ENCODE measurements around the gene MZF1.

The MZF1 gene

DNA sequence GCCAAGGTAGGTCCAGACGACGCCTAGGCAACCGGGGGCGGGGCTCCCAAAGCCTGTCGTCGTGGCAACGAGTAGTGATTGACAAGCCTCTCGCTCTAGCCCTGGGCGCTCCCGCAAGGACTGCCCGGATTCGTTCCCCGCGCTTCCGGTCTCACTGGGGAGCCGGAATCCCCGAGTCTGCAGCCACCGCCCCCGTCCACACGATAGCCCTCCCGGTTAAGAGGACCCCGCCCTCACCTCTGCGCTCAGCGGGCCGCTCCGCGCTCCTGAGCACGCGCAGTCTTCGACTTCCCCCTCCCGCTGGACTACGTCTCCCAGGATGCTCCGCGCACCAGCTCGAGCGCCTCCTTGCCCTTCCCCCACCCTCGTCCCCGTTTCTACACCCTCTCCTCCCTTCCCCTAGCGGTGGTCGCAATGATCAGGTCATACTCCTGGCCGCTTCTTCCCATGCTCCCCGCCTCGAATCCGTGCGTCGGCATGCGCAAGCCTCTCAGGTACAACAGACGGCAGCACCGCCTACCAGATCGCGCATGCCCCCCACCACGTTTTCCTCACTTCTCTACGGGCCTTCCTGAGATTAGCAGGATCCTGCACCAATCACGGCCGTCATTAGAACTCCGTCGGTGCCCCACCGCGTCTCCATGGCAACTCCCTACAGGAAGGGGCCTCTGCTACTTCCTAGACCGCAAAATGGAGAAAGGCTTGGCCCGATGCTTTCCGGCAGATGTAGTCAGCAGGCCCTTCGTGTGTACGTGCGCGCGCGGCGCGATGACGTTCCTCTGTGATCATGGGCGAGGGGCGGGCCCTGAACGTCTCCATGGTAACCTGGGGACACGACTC is at the start of gene MZF1 (continued):
- TF ChIP-seq ZNF174 (tag by site-specific recombination; IDR thresholded peaks at IDR 0.05) (no peak), ZNF610 (tag by site-specific recombination; IDR thresholded peaks at IDR 0.05; ENCODE audit: borderline replicate concordance) (peak; percentile 88; the same call in 1 of the 2 replicates), ZNF792 (tag by site-specific recombination; IDR thresholded peaks at IDR 0.05) (peak; percentile 84; the same call in 1 of the 2 replicates), ZBTB8A (tag by site-specific recombination; IDR thresholded peaks at IDR 0.05) (0 out of 2 replicates have a peak, but pooled peaks have one; percentile 10), BCL11B (tag by site-specific recombination; IDR thresholded peaks at IDR 0.05; ENCODE audit: low read depth) (no peak), TRIM28 (IDR thresholded peaks at IDR 0.05; ENCODE audit: borderline replicate concordance, low read length) (peak; percentile 37; the same call in 1 of the 2 replicates), ZNF37A (tag by site-specific recombination; IDR thresholded peaks at IDR 0.05) (no peak), ZFP37 (tag by site-specific recombination; IDR thresholded peaks at IDR 0.05) (peak; percentile 57; the same call in 1 of the 2 replicates), ZEB2 (tag by site-specific recombination; IDR thresholded peaks at IDR 0.05) (peak; percentile 90), ZFP41 (tag by site-specific recombination; IDR thresholded peaks at IDR 0.05; ENCODE audit: borderline replicate concordance) (no peak), YY2 (tag by site-specific recombination; IDR thresholded peaks at IDR 0.05) (peak; percentile 67; the same call in 1 of the 2 replicates), ZNF747 (tag by site-specific recombination; IDR thresholded peaks at IDR 0.05) (no peak), ZNF354C (tag by site-specific recombination; IDR thresholded peaks at IDR 0.05; ENCODE audit: borderline replicate concordance, low read depth) (no peak), HOXA7 (CRISPR knock-in tag; IDR thresholded peaks at IDR 0.05; ENCODE audit: borderline replicate concordance) (no peak), ZNF596 (tag by site-specific recombination; IDR thresholded peaks at IDR 0.05) (peak; percentile 75), SCRT2 (tag by site-specific recombination; IDR thresholded peaks at IDR 0.05) (no peak), SP2 (tag by site-specific recombination; IDR thresholded peaks at IDR 0.05) (peak; percentile 83), ZSCAN30 (tag by site-specific recombination; IDR thresholded peaks at IDR 0.05) (no peak), ZNF175 (tag by site-specific recombination; IDR thresholded peaks at IDR 0.05) (no peak), ZNF433 (tag by site-specific recombination; IDR thresholded peaks at IDR 0.05; ENCODE audit: low read depth) (no peak), ZNF561 (tag by site-specific recombination; IDR thresholded peaks at IDR 0.05; ENCODE audit: borderline replicate concordance) (no peak), ZNF514 (tag by site-specific recombination; IDR thresholded peaks at IDR 0.05) (no peak), ZNF473 (tag by site-specific recombination; IDR thresholded peaks at IDR 0.05) (no peak), ZNF112 (tag by site-specific recombination; IDR thresholded peaks at IDR 0.05) (no peak), ZNF830 (tag by site-specific recombination; IDR thresholded peaks at IDR 0.05; ENCODE audit: low read depth) (no peak)
- TF ChIP-seq, protein P1, sequence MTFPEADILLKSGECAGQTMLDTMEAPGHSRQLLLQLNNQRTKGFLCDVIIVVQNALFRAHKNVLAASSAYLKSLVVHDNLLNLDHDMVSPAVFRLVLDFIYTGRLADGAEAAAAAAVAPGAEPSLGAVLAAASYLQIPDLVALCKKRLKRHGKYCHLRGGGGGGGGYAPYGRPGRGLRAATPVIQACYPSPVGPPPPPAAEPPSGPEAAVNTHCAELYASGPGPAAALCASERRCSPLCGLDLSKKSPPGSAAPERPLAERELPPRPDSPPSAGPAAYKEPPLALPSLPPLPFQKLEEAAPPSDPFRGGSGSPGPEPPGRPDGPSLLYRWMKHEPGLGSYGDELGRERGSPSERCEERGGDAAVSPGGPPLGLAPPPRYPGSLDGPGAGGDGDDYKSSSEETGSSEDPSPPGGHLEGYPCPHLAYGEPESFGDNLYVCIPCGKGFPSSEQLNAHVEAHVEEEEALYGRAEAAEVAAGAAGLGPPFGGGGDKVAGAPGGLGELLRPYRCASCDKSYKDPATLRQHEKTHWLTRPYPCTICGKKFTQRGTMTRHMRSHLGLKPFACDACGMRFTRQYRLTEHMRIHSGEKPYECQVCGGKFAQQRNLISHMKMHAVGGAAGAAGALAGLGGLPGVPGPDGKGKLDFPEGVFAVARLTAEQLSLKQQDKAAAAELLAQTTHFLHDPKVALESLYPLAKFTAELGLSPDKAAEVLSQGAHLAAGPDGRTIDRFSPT (tag by site-specific recombination; IDR thresholded peaks at IDR 0.05): peak; percentile 52; the same call in 1 of the 2 replicates
- TF ChIP-seq, protein P2, sequence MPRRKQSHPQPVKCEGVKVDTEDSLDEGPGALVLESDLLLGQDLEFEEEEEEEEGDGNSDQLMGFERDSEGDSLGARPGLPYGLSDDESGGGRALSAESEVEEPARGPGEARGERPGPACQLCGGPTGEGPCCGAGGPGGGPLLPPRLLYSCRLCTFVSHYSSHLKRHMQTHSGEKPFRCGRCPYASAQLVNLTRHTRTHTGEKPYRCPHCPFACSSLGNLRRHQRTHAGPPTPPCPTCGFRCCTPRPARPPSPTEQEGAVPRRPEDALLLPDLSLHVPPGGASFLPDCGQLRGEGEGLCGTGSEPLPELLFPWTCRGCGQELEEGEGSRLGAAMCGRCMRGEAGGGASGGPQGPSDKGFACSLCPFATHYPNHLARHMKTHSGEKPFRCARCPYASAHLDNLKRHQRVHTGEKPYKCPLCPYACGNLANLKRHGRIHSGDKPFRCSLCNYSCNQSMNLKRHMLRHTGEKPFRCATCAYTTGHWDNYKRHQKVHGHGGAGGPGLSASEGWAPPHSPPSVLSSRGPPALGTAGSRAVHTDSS (tag by site-specific recombination; IDR thresholded peaks at IDR 0.05): no peak
- TF ChIP-seq, protein P3, sequence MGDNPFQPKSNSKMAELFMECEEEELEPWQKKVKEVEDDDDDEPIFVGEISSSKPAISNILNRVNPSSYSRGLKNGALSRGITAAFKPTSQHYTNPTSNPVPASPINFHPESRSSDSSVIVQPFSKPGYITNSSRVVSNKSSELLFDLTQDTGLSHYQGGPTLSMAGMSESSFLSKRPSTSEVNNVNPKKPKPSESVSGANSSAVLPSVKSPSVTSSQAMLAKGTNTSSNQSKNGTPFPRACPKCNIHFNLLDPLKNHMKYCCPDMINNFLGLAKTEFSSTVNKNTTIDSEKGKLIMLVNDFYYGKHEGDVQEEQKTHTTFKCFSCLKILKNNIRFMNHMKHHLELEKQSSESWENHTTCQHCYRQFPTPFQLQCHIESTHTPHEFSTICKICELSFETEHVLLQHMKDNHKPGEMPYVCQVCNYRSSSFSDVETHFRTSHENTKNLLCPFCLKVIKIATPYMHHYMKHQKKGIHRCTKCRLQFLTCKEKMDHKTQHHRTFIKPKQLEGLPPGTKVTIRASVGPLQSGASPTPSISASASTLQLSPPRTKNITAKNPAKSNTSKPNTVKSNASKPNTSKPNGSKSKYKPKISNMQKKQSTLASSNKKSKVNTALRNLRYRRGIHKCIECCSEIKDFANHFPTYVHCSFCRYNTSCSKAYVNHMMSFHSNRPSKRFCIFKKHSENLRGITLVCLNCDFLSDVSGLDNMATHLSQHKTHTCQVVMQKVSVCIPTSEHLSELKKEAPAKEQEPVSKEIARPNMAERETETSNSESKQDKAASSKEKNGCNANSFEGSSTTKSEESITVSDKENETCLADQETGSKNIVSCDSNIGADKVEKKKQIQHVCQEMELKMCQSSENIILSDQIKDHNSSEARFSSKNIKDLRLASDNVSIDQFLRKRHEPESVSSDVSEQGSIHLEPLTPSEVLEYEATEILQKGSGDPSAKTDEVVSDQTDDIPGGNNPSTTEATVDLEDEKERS (tag by site-specific recombination; IDR thresholded peaks at IDR 0.05): no peak
- TF ChIP-seq, protein P4, sequence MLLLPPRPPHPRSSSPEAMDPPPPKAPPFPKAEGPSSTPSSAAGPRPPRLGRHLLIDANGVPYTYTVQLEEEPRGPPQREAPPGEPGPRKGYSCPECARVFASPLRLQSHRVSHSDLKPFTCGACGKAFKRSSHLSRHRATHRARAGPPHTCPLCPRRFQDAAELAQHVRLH (tag by site-specific recombination; IDR thresholded peaks at IDR 0.05): peak; percentile 73
- TF ChIP-seq, protein P5, sequence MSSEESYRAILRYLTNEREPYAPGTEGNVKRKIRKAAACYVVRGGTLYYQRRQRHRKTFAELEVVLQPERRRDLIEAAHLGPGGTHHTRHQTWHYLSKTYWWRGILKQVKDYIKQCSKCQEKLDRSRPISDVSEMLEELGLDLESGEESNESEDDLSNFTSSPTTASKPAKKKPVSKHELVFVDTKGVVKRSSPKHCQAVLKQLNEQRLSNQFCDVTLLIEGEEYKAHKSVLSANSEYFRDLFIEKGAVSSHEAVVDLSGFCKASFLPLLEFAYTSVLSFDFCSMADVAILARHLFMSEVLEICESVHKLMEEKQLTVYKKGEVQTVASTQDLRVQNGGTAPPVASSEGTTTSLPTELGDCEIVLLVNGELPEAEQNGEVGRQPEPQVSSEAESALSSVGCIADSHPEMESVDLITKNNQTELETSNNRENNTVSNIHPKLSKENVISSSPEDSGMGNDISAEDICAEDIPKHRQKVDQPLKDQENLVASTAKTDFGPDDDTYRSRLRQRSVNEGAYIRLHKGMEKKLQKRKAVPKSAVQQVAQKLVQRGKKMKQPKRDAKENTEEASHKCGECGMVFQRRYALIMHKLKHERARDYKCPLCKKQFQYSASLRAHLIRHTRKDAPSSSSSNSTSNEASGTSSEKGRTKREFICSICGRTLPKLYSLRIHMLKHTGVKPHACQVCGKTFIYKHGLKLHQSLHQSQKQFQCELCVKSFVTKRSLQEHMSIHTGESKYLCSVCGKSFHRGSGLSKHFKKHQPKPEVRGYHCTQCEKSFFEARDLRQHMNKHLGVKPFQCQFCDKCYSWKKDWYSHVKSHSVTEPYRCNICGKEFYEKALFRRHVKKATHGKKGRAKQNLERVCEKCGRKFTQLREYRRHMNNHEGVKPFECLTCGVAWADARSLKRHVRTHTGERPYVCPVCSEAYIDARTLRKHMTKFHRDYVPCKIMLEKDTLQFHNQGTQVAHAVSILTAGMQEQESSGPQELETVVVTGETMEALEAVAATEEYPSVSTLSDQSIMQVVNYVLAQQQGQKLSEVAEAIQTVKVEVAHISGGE (tag by site-specific recombination; conservative IDR thresholded peaks at IDR 0.05; ENCODE audit: low read depth): peak; percentile 90
